Psoas muscle (tissue), 8 donors: ENCODE data around the gene SH3BP4. TPM values are rescaled to one million over a fixed set of nuclear protein-coding genes. Genes with fewer than 3 reads are reported as not detected.

ENCODE experiments used
- ATAC-seq, 4 donors: fragments of 200-7000 bp; cut with Tn5 transposase; one replicate each; pipeline ENCODE4 v1.9.1; 2020; ENCODE audit warnings: moderate library complexity in 3 of 4, mild to moderate bottlenecking in 2 of 4
- DNase-seq, 2 donors: peaks; one replicate each; pipeline ENCODE4 v3.0.0-alpha.2; 2020
- H3K27ac ChIP-seq: fragments of 200-600 bp; one replicate; pipeline ENCODE4 v1.8.0; 2022
- H3K27me3 ChIP-seq, 3 donors: fragments of 200-600 bp in 1 of 3; one replicate each; pipeline versions ENCODE4 v1.6.1 to v1.8.0; 2013 to 2022; ENCODE audit warnings: low read length in 2 of 3, mild to moderate bottlenecking in 2 of 3, moderate library complexity in 1 of 3; ENCODE audit not compliant: insufficient read depth in 3 of 3
- H3K36me3 ChIP-seq, 2 donors: fragments of 200-600 bp in 1 of 2; one replicate each; pipeline versions ENCODE4 v1.6.1 to v1.8.0; 2013 to 2022; ENCODE audit warnings: low read depth in 1 of 2, mild to moderate bottlenecking in 1 of 2, moderate library complexity in 1 of 2; ENCODE audit not compliant: insufficient read depth in 1 of 2
- H3K4me1 ChIP-seq: fragments of 200-600 bp; one replicate; pipeline ENCODE4 v1.8.0; 2022
- H3K4me3 ChIP-seq: fragments of 200-600 bp; one replicate; pipeline ENCODE4 v1.8.0; 2022; ENCODE audit warnings: mild to moderate bottlenecking
- H3K9me3 ChIP-seq: fragments of 200-600 bp; one replicate; pipeline ENCODE4 v1.8.0; 2022
- WGBS, 3 donors: extraction: QIAGEN DNeasy Blood & Tissue Kit; methylation state at CpG; one replicate each; pipeline versions ENCODE4 v1.1.6 to v1.1.7; 2013; 5-methylcytosine and 5-hydroxymethylcytosine counted together
- intact Hi-C, 2 donors: fragments of 100-400 bp; cut with DNase I; formaldehyde crosslinking; loops; one replicate each; pipeline versions ENCODE4 v1.11.0 to v1.14.2; 2022
- polyA plus RNA-seq, 3 donors: library from polyadenylated mRNA; stranded (reverse); fragments of 200-250 nt; gene quantifications; one replicate each; pipeline ENCODE4 v1.2.3, GENCODE V29; 2013
- total RNA-seq, 4 donors: library from RNA; stranded (reverse); fragmentation: NEBNext Ultra II Directional in 2 of 4; extraction: Animal tissue kit (Norgen Biotek cat#: 25700) in 2 of 4; gene quantifications; one replicate each; pipeline versions ENCODE4 v1.2.1 to v1.2.4, GENCODE V29; 2021 to 2023
- TF ChIP-seq, protein P1 (sequence below): fragments of 200-600 bp; IDR thresholded peaks from one replicate; pipeline ENCODE4 v1.8.0; 2022; ENCODE audit warnings: antibody characterized with exemption
- donor health status: healthy with polysubstance abuse.
- donor health status: DM: no; HTN: no; CAD: no; lungs with moderate emphysema.
- donor health status: Bipolar disorder and iron deficiency.
- donor health status: healthy.
- donor health status: DM: yes; HTN: yes; CAD: no.
- donor health status: DM: no; HTN: no; CAD: no.
- donor health status: DM: no; HTN: no; CAD: no.
- donor health status: DM: yes; HTN: yes; CAD: no.

Gene SH3BP4
- total and polyA plus RNA-seq, 7 donors, result 3.0 to 14.9 (median 9.4) TPM

DNA sequence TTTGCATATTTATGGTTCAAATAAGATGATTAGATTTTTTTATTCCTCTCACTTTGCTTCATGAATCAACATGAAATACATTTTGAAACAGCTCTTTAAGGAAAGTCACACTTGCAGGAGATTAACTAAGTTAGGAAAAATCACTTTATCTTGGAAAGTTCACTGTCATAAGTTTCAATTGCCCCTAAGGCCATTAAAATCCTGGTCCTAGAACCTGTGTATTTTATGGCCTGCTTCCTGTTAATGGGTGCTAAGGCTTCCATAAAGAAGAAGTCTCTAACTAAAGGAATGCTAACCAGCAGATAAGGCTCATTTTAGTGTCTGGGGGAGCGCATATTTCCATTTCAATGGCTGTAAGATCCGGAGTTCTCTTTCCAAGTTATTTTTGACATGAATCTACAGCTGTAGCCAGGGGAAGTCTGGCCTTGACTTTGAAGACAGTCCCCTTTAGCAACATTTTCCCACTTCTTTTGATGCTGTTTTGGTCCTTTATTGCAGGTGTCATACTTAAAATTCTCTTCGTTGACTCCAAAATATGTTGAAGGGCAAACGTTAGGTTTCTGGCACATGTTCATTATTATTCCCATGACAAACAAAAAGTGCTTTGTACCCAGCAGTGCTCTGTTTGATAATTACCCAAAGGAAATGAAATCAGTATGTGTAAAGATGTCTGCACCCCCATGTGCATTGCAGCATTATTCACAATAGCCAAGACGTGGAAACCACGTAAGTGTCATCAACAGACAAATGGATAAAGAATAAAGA is 34.4 kb upstream of the SH3BP4 start:
- Histone ChIP-seq H3K9me3 (no peaks in the 10 kb centered on the region), H3K4me3 (no peak overlapping the region), H3K27ac (no peak overlapping the region), H3K4me1 (no peaks in the 10 kb centered on the region), H3K27me3 (no peaks in the 10 kb centered on the region), H3K36me3 (no peaks in the 10 kb centered on the region)
- TF ChIP-seq, protein P1, sequence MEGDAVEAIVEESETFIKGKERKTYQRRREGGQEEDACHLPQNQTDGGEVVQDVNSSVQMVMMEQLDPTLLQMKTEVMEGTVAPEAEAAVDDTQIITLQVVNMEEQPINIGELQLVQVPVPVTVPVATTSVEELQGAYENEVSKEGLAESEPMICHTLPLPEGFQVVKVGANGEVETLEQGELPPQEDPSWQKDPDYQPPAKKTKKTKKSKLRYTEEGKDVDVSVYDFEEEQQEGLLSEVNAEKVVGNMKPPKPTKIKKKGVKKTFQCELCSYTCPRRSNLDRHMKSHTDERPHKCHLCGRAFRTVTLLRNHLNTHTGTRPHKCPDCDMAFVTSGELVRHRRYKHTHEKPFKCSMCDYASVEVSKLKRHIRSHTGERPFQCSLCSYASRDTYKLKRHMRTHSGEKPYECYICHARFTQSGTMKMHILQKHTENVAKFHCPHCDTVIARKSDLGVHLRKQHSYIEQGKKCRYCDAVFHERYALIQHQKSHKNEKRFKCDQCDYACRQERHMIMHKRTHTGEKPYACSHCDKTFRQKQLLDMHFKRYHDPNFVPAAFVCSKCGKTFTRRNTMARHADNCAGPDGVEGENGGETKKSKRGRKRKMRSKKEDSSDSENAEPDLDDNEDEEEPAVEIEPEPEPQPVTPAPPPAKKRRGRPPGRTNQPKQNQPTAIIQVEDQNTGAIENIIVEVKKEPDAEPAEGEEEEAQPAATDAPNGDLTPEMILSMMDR, result no peak
- intact Hi-C loops, result no loop called here
- DNase-seq (no peak), ATAC-seq (no peak)
- 37 to 43% (median 38%) methylated on average over 6 of the region's 6 CpGs for WGBS, 3 donors

DNA sequence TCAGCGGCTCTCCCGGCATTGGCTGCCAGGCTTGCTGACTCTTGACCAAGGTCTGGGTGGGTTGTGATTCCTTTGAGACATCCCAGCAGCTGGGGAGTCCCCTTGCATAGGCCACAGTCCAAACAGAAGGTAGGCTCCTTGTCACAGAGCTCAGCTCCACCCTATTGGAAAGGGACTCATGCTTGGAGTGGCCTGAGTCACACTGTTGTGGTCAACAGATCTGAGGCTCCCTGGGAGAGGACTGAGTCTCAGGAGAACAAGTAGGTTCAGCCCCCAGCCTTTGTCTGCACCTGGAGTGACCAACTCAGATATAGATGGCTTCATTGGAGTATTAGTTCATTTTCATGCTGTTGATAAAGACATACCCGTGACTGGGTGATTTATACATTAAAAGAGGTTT is 32.1 kb upstream of the SH3BP4 start:
- TF ChIP-seq, protein P1, result no peak
- H3K9me3 ChIP-seq, result no peaks in the 10 kb centered on the region
- ATAC-seq, result no peak
- WGBS, 3 donors, result 82 to 91% (median 90%) methylated on average over 3 of the region's 3 CpGs
- H3K4me3 ChIP-seq, result no peak overlapping the region
- no peaks in the 10 kb centered on the region for H3K36me3 ChIP-seq
- intact Hi-C loops, result no loop called here
- no peaks in the 10 kb centered on the region for H3K27me3 ChIP-seq
- DNase-seq, result no peak
- H3K4me1 ChIP-seq, result no peaks in the 10 kb centered on the region
- no peak overlapping the region for H3K27ac ChIP-seq

DNA sequence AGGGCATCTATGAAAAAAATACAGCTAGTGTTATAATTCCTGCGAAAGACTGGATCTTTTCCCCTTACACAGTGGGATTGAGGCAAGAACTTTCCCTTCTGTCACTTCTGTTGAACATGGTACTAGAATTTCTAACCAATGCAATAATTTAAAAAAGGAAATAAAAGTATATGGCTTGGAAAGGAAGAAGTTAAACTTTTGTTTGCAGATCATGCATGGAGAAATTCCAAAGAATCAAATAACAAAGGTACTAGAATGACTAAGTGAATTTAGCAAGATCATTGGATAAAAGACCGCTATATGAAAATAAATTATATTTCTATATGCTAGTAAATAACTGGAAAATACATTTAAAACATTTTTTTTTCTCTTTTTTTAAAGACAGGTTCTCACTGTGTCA is 31.0 kb upstream of the SH3BP4 start:
- TF ChIP-seq, protein P1, result no peak
- Histone ChIP-seq H3K27me3 (no peaks in the 10 kb centered on the region), H3K27ac (no peak overlapping the region), H3K4me3 (no peak overlapping the region), H3K9me3 (no peaks in the 10 kb centered on the region), H3K4me1 (no peaks in the 10 kb centered on the region), H3K36me3 (no peaks in the 10 kb centered on the region)
- no peak for ATAC-seq
- intact Hi-C loops, result no loop called here
- DNase-seq, result no peak
- WGBS, 3 donors, result 76 to 84% (median 78%) methylated on average over 2 of the region's 2 CpGs

DNA sequence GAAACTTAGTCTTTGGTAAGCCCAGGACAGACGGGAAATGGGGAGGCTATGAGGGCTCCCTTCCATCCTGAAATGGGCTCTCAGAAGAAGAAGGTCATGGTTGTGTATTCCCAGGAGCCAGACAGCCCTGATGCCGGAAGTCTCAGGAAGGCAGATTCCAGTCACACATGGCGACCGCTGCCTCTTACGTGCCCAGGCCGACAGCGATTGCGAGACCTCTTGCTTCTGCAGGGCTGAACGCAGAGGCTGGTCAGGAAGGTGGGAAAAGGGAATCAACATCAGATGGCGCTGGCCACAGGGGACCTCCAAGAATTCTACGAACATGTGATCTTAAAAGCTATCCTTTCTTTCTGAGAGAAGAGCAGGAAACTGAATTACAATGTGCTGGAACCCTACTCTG is 22.8 kb upstream of the SH3BP4 start:
- H3K4me3 ChIP-seq, result no peak overlapping the region
- TF ChIP-seq, protein P1, result no peak
- intact Hi-C loops, result no loop called here
- H3K36me3 ChIP-seq, result no peaks in the 10 kb centered on the region
- H3K9me3 ChIP-seq, result no peaks in the 10 kb centered on the region
- no peaks in the 10 kb centered on the region for H3K27me3 ChIP-seq
- H3K4me1 ChIP-seq, result no peaks in the 10 kb centered on the region
- ATAC-seq (no peak), DNase-seq (no peak)
- H3K27ac ChIP-seq, result no peak overlapping the region
- 87 to 93% (median 90%) methylated on average over 11 of the region's 11 CpGs for WGBS, 3 donors

DNA sequence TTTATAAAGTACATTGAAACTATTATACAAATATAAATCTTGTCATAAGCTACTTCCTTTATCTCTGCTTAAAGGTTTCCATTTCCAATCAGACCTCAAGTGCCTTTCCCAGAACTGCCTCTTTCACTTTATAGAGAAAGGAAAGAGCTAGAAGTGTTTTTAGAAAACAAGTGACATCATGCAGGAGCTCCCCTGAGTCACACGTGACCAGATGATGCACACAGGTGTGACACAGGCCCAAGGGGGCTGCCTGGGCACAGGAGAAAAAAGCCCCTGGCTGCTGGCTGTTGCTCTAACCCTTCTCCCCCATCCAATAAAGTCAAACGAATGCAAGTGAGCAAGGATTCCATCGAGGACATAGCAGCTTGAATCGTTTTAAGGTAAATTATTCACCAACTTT is 21.4 kb upstream of the SH3BP4 start:
- intact Hi-C loops, result no loop called here
- H3K9me3 ChIP-seq, result no peaks in the 10 kb centered on the region

More for the DNA sequence above, 21.4 kb upstream of the SH3BP4 start:
- no peaks in the 10 kb centered on the region for H3K4me1 ChIP-seq
- no peak overlapping the region for H3K4me3 ChIP-seq
- 63 to 82% (median 65%) methylated on average over 4 of the region's 4 CpGs for WGBS, 3 donors
- no peak for ATAC-seq
- TF ChIP-seq, protein P1, result no peak
- DNase-seq, result no peak
- H3K27ac ChIP-seq, result no peak overlapping the region
- no peaks in the 10 kb centered on the region for H3K36me3 ChIP-seq
- H3K27me3 ChIP-seq, result no peaks in the 10 kb centered on the region
